IPS-18a (cell line): ENCODE data around the gene DEFB131B.

Experiments
- H3K27ac ChIP-seq: one replicate; pipeline ENCODE4 v1.5.1; 2013; ENCODE audit warnings: low read length
- H3K27me3 ChIP-seq: one replicate; pipeline ENCODE4 v1.6.1; 2013; ENCODE audit warnings: mild to moderate bottlenecking, low read length; ENCODE audit not compliant: control insufficient read depth, insufficient read depth
- H3K36me3 ChIP-seq: one replicate; pipeline ENCODE4 v1.6.1; 2013; ENCODE audit warnings: low read depth, low read length; ENCODE audit not compliant: control insufficient read depth
- H3K4me1 ChIP-seq: one replicate; pipeline ENCODE4 v1.6.1; 2013; ENCODE audit warnings: low read depth, low read length; ENCODE audit not compliant: control insufficient read depth
- H3K4me3 ChIP-seq: one replicate; pipeline ENCODE4 v1.5.1; 2013; ENCODE audit warnings: low read length
- H3K9ac ChIP-seq: one replicate; pipeline ENCODE4 v1.6.1; 2013; ENCODE audit warnings: mild to moderate bottlenecking, low read length, moderate library complexity
- H3K9me3 ChIP-seq: one replicate; pipeline ENCODE4 v1.6.1; 2013; ENCODE audit warnings: low read depth, low read length; ENCODE audit not compliant: control insufficient read depth

Gene DEFB131B

DNA sequence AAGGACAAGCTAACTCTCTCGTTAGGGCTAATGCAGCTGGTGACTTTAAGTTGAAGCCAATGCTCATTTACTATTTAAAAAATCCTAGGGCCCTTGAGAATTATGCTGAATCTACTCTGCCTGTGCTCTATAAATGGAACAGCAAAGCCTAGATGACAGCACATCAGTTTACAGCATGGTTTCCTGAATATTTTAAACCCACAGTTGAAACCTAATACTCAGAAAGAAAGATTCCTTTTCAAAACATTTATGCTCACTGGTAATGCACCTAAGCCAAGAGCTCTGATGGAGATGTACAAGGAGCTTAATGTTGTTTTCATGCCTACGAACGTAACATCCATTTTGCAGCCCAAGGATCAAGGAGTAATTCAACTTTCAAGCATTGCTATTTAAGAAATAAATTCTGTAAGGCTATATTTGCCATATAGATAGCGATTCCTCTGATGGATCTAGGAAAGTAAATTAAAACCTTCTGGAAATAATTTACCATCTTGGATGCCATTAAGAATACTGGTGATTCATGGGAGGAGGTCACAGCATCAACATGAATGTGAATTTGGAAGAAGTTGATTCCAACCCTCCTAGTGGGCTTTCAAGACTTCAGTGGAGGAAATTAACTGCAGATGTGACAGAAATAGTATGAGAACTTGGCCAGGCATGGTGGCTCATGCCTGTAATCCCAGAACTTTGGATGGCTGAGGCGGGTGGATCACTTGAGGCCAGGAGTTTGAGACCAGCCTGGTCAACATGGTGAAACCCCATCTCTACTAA lies 35.7 kb downstream of the DEFB131B start:
- no peaks in the 10 kb centered on the region for H3K27me3 ChIP-seq
- H3K36me3 ChIP-seq = peaks cover 31% of the 10 kb centered on the region
- no peaks in the 10 kb centered on the region for H3K9me3 ChIP-seq
- no peak overlapping the region for H3K27ac ChIP-seq
- no peaks in the 10 kb centered on the region for H3K4me1 ChIP-seq
- no peak overlapping the region for H3K4me3 ChIP-seq
- no peak overlapping the region for H3K9ac ChIP-seq

- H3K27ac ChIP-seq = no peak overlapping the region
- H3K36me3 ChIP-seq = peaks cover 31% of the 10 kb centered on the region
These were observed 36.5 kb downstream of the DEFB131B start for GRCh38 chr11:71914617-71915189.

DNA sequence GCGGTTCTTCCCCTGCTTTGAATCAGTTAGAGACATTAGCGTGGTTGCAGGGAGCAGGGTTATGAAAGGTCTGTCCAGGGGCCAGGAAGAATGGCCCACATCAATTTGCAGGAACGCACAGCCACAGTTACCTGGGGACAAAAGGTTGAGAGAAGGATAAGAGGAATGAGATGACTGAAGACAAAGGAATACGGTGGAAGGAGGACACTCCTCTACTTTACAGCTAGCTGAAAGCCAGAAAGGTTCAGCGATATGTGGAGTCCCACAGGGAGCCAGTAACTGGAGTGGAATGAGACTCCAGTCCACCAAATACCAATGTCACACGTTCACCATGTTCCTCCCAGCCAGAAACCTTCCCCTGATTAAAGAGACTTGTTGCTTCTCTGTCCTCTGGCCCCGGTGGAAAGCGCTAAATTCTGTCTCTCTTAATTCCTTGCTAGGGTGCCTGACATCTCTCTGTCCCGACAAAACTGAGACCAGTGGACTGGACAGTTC lies 39.4 kb downstream of the DEFB131B start:
- no peaks in the 10 kb centered on the region for H3K9me3 ChIP-seq
- no peak overlapping the region for H3K27ac ChIP-seq
- peaks cover 31% of the 10 kb centered on the region for H3K36me3 ChIP-seq
- H3K27me3 ChIP-seq = no peaks in the 10 kb centered on the region
- H3K4me3 ChIP-seq = no peak overlapping the region
- H3K9ac ChIP-seq = no peak overlapping the region
- H3K4me1 ChIP-seq = no peaks in the 10 kb centered on the region

More at GRCh38 chr11:71914617-71915189, 36.5 kb downstream of the DEFB131B start:
- Histone ChIP-seq H3K4me1 (no peaks in the 10 kb centered on the region), H3K27me3 (no peaks in the 10 kb centered on the region), H3K9me3 (no peaks in the 10 kb centered on the region), H3K9ac (no peak overlapping the region), H3K4me3 (no peak overlapping the region)

DNA sequence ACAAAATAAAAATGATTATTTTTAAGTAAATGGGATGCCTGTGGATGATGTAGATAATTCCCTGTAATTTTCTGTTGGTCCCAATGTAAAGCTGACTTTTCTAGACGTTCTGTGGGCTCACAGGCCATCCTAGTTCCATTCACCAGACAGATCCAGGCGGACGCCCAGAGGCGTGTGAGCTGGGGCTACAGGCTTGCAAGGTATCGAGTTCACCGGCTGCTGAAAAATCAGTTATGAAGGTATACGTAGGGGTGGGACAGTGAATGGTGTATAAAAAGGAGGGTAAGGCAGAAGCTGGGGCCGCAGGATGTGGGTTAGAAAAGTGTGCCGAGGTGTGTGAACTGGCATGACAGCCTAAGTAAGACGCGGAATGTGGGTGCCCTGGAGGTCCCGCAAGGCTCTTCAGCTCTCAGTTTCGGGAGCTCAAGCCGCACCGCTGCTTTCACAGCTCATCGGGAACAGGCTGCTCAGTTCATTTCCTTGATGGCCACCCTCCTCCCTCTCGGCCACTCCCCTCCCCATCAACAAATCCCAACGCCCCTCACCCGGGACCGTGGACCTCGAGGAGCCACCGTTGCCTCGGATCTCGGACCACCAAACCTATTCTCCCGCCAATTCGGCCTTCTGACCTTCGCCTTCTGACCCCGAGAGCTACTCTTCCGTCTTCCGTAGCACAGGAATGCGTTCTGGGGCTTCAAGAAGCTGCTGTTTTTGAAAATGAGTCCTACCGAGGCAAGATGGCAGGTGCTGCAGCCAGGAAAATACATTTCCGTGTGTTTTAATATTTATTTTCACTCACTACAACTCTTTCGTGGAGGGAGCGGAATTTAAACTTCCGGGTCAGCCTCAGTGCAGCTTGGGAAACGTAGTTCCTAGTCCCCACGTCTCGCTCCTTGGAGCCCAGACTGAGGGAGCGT lies 49.8 kb downstream of the DEFB131B start, which contains the start of gene XNDC1N:
TSS of gene XNDC1N (minus strand) at position 775 of the 917 bp plus-strand sequence. CDS start 5,241 bp downstream, outside the sequence.
- Histone ChIP-seq H3K9ac (peak within 1 kb of the TSS; percentile 97), H3K9me3 (no peaks in the 10 kb centered on the region), H3K36me3 (no peaks in the 10 kb centered on the region), H3K27me3 (no peaks in the 10 kb centered on the region), H3K4me1 (peaks cover 9% of the 10 kb centered on the region), H3K27ac (peak within 1 kb of the TSS; percentile 99), H3K4me3 (peak within 1 kb of the TSS; percentile 93)

DNA sequence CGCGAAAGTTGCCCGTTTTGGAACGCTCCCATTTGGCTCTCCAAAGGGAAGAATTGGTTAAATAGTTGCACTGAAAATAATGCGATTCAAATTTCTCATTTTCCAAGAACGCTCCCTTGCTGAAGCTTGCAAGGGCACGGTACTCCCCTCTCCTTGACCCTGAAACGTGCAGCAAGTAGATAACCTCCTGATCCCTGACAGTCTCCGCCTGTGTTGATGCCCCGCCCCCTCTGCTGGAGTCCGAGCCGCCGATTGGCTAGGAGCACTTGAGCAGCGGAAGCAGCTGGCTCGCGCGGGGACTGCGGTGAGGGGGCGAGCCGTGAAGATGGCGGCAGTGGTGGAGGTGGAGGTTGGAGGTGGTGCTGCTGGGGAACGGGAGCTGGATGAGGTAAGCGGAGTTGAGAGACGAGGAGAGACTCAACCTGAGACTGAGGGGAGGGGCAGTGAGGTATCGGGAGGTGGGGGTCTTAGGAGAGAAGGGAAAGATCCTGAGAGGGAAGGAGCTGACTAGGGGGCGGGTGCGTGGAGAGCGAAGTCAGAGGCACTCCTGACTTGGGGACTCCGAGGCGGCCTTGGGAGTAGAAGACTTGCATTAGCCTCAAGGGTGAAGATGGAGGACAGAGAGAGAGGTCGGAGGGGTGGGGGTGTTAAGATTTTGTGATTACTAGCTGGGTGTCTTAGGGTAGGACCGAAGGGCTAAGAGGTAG lies 50.6 kb downstream of the DEFB131B start, which contains the start of gene RNF121:
TSS of gene RNF121 (plus strand) at position 310 of the 707 bp plus-strand sequence. CDS start at position 326, 16 bp downstream.
- peak within 1 kb of the TSS; percentile 99 for H3K27ac ChIP-seq
- peaks cover 9% of the 10 kb centered on the region for H3K4me1 ChIP-seq
- H3K9me3 ChIP-seq = no peaks in the 10 kb centered on the region
- H3K9ac ChIP-seq = peak within 1 kb of the TSS; percentile 97
- no peaks in the 10 kb centered on the region for H3K27me3 ChIP-seq
- H3K36me3 ChIP-seq = no peaks in the 10 kb centered on the region
- peak within 1 kb of the TSS; percentile 93 for H3K4me3 ChIP-seq

DNA sequence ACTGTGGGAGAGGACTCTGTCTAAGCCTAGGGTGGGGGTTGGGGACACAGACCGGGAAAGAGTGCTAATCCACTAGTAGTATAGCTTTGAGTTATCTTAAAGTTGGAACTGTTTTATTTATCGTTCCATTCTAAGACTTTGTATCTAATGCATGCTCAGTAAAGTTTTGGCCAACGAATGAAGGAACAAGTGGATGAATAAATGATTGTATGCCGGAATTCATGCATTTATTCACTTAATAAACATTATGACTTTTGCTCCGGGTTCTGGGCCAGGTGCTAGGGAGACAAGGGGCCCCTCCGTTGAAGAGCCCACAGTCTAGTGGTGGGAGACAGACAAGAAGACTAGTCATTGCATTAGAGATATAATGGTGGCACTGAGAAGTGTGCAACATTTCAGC lies 51.2 kb downstream of the DEFB131B start:
- H3K36me3 ChIP-seq = no peaks in the 10 kb centered on the region
- no peaks in the 10 kb centered on the region for H3K27me3 ChIP-seq
- no peaks in the 10 kb centered on the region for H3K9me3 ChIP-seq
- H3K27ac ChIP-seq = no peak overlapping the region
- H3K4me1 ChIP-seq = peaks cover 9% of the 10 kb centered on the region
- H3K4me3 ChIP-seq = peak overlapping the region; percentile 93
- H3K9ac ChIP-seq = peak overlapping the region; percentile 97

- Histone ChIP-seq H3K9ac (no peak overlapping the region), H3K4me1 (peaks cover 9% of the 10 kb centered on the region), H3K36me3 (no peaks in the 10 kb centered on the region), H3K27ac (no peak overlapping the region), H3K27me3 (no peaks in the 10 kb centered on the region), H3K4me3 (peak overlapping the region; percentile 93), H3K9me3 (no peaks in the 10 kb centered on the region)
These were observed 52.4 kb downstream of the DEFB131B start for GRCh38 chr11:71930556-71931244.

- no peaks in the 10 kb centered on the region for H3K27me3 ChIP-seq
- peaks cover 9% of the 10 kb centered on the region for H3K4me1 ChIP-seq
- H3K36me3 ChIP-seq = no peaks in the 10 kb centered on the region
- no peak overlapping the region for H3K9ac ChIP-seq
- no peak overlapping the region for H3K27ac ChIP-seq
- no peak overlapping the region for H3K4me3 ChIP-seq
- H3K9me3 ChIP-seq = no peaks in the 10 kb centered on the region
These were observed 53.0 kb downstream of the DEFB131B start for GRCh38 chr11:71931245-71931602.

DNA sequence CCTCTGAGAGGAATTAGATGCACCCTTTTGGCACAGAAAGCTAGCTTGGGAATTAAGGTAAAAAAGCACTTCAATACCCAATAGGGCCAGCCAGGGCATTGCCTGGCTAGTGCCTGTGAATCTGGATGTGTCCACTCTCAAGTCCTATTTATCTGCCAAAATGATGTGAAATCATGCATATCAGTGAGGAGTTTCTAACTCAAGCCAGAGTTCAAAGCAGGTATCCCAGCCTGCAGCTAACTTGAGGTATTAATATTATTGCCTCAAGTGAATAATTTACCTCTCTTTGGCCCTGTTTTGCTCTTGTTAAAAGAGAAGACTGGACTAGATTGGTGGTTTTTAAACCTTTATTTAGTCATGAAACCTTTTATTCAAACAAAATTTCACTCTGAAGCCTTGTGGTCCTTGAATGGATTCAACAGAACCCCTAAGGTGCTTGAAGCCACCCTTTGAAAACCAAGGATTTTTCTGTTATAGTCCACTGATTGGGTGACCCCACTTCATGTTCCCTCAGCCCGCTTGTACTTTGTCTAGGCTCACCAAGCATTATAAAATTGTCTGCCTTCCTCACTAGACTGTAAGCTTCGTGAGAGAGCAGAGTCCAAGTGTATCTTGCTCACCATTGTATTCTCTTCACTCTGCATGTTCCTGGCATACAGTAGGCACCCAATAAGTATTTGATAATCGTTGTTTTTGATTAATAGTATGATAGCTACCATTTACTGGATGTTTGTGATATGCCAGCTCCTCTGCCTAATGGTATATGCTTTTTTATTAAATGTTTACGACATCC lies 55.1 kb downstream of the DEFB131B start:
- Histone ChIP-seq H3K36me3 (peaks cover 3% of the 10 kb centered on the region), H3K27ac (no peak overlapping the region), H3K4me3 (no peak overlapping the region), H3K27me3 (no peaks in the 10 kb centered on the region), H3K4me1 (peaks cover 4% of the 10 kb centered on the region), H3K9me3 (no peaks in the 10 kb centered on the region), H3K9ac (no peak overlapping the region)
